ENCODE measurements around the gene GZMM. TPM values are rescaled to one million over a fixed set of nuclear protein-coding genes. Genes with fewer than 3 reads are reported as not detected.

Gene GZMM
- polyA plus RNA-seq, 3 donors, result 0.14 to 0.49 (median 0.36) TPM

DNA sequence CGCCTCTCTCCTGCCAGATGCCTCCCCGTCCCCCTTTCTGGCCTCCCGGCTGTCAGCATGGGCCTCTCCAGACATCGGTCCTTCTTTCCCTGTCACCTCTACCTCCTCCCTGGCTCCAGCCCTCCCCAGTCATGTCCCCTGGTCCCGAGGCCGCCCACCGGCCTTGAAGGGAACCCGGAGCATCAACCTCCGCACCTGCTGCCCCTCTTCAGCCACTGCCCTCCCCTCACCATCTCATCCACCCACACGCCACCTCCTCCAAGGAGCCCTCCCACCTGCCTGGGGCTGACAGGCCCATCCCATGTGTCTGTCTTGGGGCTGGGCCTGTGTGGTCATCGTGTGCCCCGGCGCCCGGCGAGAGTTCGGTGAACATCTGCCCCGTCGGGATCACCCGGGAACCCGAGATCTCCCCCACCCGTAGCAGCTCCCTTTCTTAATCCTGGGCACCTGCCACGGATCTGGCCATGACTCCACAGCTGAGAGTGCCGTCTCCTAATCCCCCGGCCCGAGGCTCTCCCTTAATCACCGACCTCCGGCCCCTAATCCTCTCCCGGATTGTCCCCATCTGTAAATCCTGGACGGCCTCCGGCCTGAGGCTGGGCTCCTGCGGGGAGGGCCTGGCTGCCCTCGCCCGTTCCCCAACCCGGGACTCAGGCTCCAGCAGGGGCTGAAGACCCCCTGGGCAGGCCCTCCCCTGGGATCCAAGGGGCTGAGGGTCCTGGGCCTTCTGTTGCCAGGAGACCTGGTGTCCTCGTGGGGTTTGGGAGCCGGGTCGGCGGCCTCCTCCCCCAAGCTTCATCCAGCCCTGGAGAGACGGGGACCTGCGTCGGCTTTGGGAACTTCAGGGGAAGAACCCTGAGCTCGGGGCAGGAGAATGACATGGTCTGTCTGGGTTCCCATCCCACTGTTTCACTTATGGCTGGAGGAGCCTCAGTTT, 51.7 kb downstream of the GZMM start:
- no peak for DNase-seq

DNA sequence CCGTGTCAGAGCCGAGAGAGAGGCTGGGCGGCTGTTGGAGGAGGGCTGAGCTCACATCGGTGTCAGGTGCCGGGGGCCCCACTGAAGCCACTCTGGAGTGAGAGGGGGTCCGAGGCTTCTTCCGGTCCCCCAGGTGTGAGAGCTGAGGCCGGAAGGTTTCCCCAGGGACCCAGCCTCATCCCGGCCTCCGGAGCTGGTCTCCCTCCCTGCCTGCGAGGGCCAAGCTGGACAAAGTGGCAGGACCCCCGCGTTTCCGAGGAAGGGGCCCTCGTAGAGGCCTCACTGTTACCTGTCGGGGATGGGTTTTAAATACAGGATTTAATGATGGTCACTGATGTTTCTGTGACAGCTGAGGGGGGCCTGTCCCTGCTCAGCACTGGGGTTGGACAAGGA, 52.4 kb downstream of the GZMM start:
- no peak for DNase-seq

DNA sequence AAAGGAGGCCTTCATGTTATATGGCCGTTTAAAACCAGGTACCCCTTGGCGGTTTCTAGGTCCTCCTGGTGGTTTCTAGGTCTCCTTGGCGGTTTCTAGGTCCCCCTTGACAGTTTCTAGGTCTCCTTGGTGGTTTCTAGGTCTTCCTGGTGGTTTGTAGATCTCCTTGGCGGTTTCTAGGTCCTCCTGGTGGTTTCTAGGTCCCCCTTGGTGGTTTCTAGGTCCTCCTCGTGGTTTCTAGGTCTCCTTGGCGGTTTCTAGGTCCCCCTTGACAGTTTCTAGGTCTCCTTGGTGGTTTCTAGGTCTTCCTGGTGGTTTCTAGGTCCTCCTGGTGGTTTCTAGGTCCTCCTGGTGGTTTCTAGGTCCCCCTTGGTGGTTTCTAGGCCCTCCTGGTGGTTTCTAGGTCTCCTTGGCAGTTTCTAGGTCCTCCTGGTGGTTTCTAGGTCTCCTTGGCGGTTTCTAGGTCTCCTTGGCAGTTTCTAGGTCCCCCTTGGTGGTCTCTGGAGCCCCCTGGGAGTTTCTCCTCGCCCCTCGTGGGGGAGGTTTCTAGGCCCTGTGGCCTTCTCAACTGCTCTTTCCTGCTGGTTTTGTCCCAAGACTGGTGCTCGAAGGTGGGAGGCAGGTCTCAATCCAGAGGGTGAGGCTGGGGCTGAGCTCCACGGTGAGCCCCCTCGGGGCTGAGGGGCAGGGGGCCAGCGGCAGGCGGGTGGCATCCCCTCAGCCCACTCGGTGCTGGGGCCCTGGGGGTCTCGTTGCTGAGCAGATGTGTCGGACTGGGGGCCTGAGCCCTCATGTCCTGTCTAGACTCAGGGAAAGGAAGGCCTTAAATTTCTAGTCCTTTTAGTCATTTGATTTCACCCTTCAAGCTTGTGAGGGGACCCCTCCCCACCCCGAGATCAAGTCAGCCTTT, 53.8 kb downstream of the GZMM start:
- no peak for DNase-seq

Other genes with a start within 250 kb of the GZMM start
- 10 to 100 TPM; 24.5 to 37.3 (median 32.4) TPM for gene MIER2, start 199.3 kb upstream of the GZMM start, polyA plus RNA-seq (ENCODE audit: insufficient read length in 3 of 3)
- gene C2CD4C, start 134.9 kb upstream of the GZMM start, polyA plus RNA-seq (ENCODE audit: insufficient read length in 3 of 3), result 1 to 10 TPM; 2.0 to 4.4 (median 4.0) TPM
- gene SHC2, start 83.0 kb upstream of the GZMM start, polyA plus RNA-seq (ENCODE audit: insufficient read length in 3 of 3), result 10 to 100 TPM; 30.2 to 57.5 (median 36.2) TPM
- gene MADCAM1, start 47.6 kb upstream of the GZMM start, polyA plus RNA-seq (ENCODE audit: insufficient read length in 3 of 3), result 1 to 10 TPM; 5.3 to 7.0 (median 5.7) TPM
- 10 to 100 TPM; 10.6 to 19.5 (median 14.0) TPM for gene TPGS1, start 36.6 kb upstream of the GZMM start, polyA plus RNA-seq (ENCODE audit: insufficient read length in 3 of 3)
- 10 to 100 TPM; 57.2 to 81.2 (median 68.3) TPM for gene CDC34, start 12.3 kb upstream of the GZMM start, polyA plus RNA-seq (ENCODE audit: insufficient read length in 3 of 3)
- gene BSG, start 28.5 kb downstream of the GZMM start, polyA plus RNA-seq (ENCODE audit: insufficient read length in 3 of 3), result 100 to 1,000 TPM; 474 to 595 (median 592) TPM
- under 1 TPM; 0.27 to 0.48 (median 0.30) TPM for gene HCN2, start 45.8 kb downstream of the GZMM start, polyA plus RNA-seq (ENCODE audit: insufficient read length in 3 of 3)
- gene POLRMT, start 89.5 kb downstream of the GZMM start, polyA plus RNA-seq (ENCODE audit: insufficient read length in 3 of 3), result 10 to 100 TPM; 64.7 to 78.3 (median 70.9) TPM
- gene FGF22, start 95.8 kb downstream of the GZMM start, polyA plus RNA-seq (ENCODE audit: insufficient read length in 3 of 3), result 1 to 10 TPM in 1 of 3 donors, under 1 TPM in 2; 0.83 to 1.1 (median 0.91) TPM
- gene RNF126, start 119.2 kb downstream of the GZMM start, polyA plus RNA-seq (ENCODE audit: insufficient read length in 3 of 3), result 10 to 100 TPM; 33.8 to 35.9 (median 35.8) TPM
- 10 to 100 TPM; 21.7 to 24.4 (median 23.3) TPM for gene FSTL3, start 132.3 kb downstream of the GZMM start, polyA plus RNA-seq (ENCODE audit: insufficient read length in 3 of 3)
- under 1 TPM in 2 of 3 donors, not detected in 1; 0.33 to 0.51 TPM for gene PRSS57, start 151.4 kb downstream of the GZMM start, polyA plus RNA-seq (ENCODE audit: insufficient read length in 3 of 3)
- 100 to 1,000 TPM in 2 of 3 donors, 10 to 100 TPM in 1; 89.8 to 119 (median 113) TPM for gene PALM, start 164.9 kb downstream of the GZMM start, polyA plus RNA-seq (ENCODE audit: insufficient read length in 3 of 3)
- gene MISP, start 207.1 kb downstream of the GZMM start, polyA plus RNA-seq (ENCODE audit: insufficient read length in 3 of 3), result 10 to 100 TPM in 1 of 3 donors, 1 to 10 TPM in 2; 7.1 to 11.2 (median 7.5) TPM